ENCODE measurements around the gene BACH2.
A peak's percentile ranks its signal among the peaks of the same experiment; 100 is the strongest.
"Not testable (repeated sequence)": the region's sequence is repeated elsewhere in the genome, so short reads cannot be mapped to it uniquely, and the experiment has no call there.

The BACH2 gene

GRCh38 chr6:90119618-90120017 is 177.0 kb downstream of the BACH2 start:
- no peak for DNase-seq

GRCh38 chr6:90118581-90118980 is 178.1 kb downstream of the BACH2 start:
- DNase-seq, result no peak

- peak; percentile 13 for DNase-seq
Observed at GRCh38 chr6:90118069-90118468, 178.6 kb downstream of the BACH2 start.

GRCh38 chr6:90116126-90116525 is 180.5 kb downstream of the BACH2 start:
- not testable (repeated sequence) for DNase-seq

- DNase-seq, result no peak
Observed at GRCh38 chr6:90113389-90113788, 183.3 kb downstream of the BACH2 start.

GRCh38 chr6:90111387-90111786 is 185.3 kb downstream of the BACH2 start:
- DNase-seq, result no peak

GRCh38 chr6:90110971-90111370 is 185.7 kb downstream of the BACH2 start:
- DNase-seq, result no peak

- no peak for DNase-seq
Observed at GRCh38 chr6:90109141-90109540, 187.5 kb downstream of the BACH2 start.

GRCh38 chr6:90107771-90108282 is 188.8 kb downstream of the BACH2 start:
- no peak for DNase-seq

GRCh38 chr6:90107371-90107770 is 189.3 kb downstream of the BACH2 start:
- DNase-seq, result no peak

GRCh38 chr6:90106449-90106848 is 190.2 kb downstream of the BACH2 start:
- DNase-seq, result no peak

GRCh38 chr6:90105506-90106170 is 191.0 kb downstream of the BACH2 start:
- no peak for DNase-seq

- no peak for DNase-seq
Observed at GRCh38 chr6:90103056-90103800, 193.4 kb downstream of the BACH2 start.

- DNase-seq, result no peak
Observed at GRCh38 chr6:90101403-90101802, 195.2 kb downstream of the BACH2 start.

GRCh38 chr6:90100059-90100665 is 196.5 kb downstream of the BACH2 start:
- DNase-seq, result no peak

GRCh38 chr6:90098627-90099026 is 198.0 kb downstream of the BACH2 start:
- no peak for DNase-seq

GRCh38 chr6:90098001-90098531 is 198.6 kb downstream of the BACH2 start:
- no peak for DNase-seq

- no peak for DNase-seq
Observed at GRCh38 chr6:90097356-90097755, 199.3 kb downstream of the BACH2 start.

GRCh38 chr6:90096818-90097217 is 199.8 kb downstream of the BACH2 start:
- no peak for DNase-seq

- DNase-seq, result no peak
Observed at GRCh38 chr6:90095788-90096187, 200.9 kb downstream of the BACH2 start.

- no peak for DNase-seq
Observed at GRCh38 chr6:90095145-90095544, 201.5 kb downstream of the BACH2 start.

GRCh38 chr6:90093558-90094073 is 203.0 kb downstream of the BACH2 start:
- DNase-seq, result no peak

- no peak for DNase-seq
Observed at GRCh38 chr6:90090866-90091265, 205.8 kb downstream of the BACH2 start.
